Fibroblast of lung (primary cell): ENCODE measurements around the gene MYO18B.

ENCODE experiments used
- CTCF ChIP-seq, 2 donors: IDR thresholded peaks in 1 of 2; conservative IDR thresholded peaks in 1 of 2; 1 replicate in 1 of 2; 2 replicates in 1 of 2; pipeline ENCODE4 v1.5.1; 2011 to 2012; ENCODE audit warnings: low read length in 2 of 2, control low read depth in 1 of 2, inconsistent platforms in 1 of 2, low read depth in 1 of 2, mild to moderate bottlenecking in 1 of 2
- EZH2 ChIP-seq: IDR thresholded peaks from 2 replicates; pipeline ENCODE4 v1.5.1; 2012; ENCODE audit warnings: low read length, control low read depth, mild to moderate bottlenecking; ENCODE audit errors: missing control alignments

GRCh38 chr22:25806579-25806978 is 64.6 kb downstream of the MYO18B start:
- no peak for TF ChIP-seq CTCF (conservative IDR thresholded peaks at IDR 0.05 in 1 of 2, IDR thresholded peaks at IDR 0.05 in 1 of 2; ENCODE audit: low read depth in 1 of 2, low read length in 2 of 2)
- TF ChIP-seq EZH2: no peak
